CD14-positive monocyte (primary cell): ENCODE results near the gene S100A13. TPM values are rescaled to one million over a fixed set of nuclear protein-coding genes. Genes with fewer than 3 reads are reported as not detected.

Experiments
- DNase-seq, 3 donors: peaks; one replicate each; pipeline ENCODE4 v3.0.0-alpha.2; 2011 to 2022
- H2AFZ ChIP-seq: 2 replicates; pipeline ENCODE4 v1.6.0; 2012; ENCODE audit warnings: mild to moderate bottlenecking, low read depth, low read length, inconsistent platforms; ENCODE audit not compliant: insufficient read depth, poor library complexity, severe bottlenecking
- H3K27ac ChIP-seq, 2 donors: 1 replicate in 1 of 2; 2 replicates in 1 of 2; pipeline ENCODE4 v1.5.1; 2012 to 2013; ENCODE audit warnings: low read length in 2 of 2, control low read depth in 1 of 2, inconsistent platforms in 1 of 2, low read depth in 1 of 2, mild to moderate bottlenecking in 1 of 2
- H3K27me3 ChIP-seq, 2 donors: one replicate each; pipeline versions ENCODE4 v1.6.0 to v1.6.1; 2011 to 2013; ENCODE audit warnings: low read length in 2 of 2; ENCODE audit not compliant: control insufficient read depth in 2 of 2, insufficient read depth in 2 of 2
- H3K36me3 ChIP-seq, 2 donors: replicated peaks in 1 of 2; 1 replicate in 1 of 2; 2 replicates in 1 of 2; pipeline versions ENCODE4 v1.5.1 to v1.6.1; 2012 to 2013; ENCODE audit warnings: low read length in 2 of 2, control low read depth in 1 of 2, inconsistent platforms in 1 of 2, mild to moderate bottlenecking in 1 of 2; ENCODE audit not compliant: insufficient read depth in 2 of 2, control insufficient read depth in 1 of 2
- H3K4me1 ChIP-seq, 2 donors: 1 replicate in 1 of 2; 2 replicates in 1 of 2; pipeline versions ENCODE4 v1.5.1 to v1.6.1; 2012 to 2013; ENCODE audit warnings: low read length in 2 of 2, control low read depth in 1 of 2, inconsistent platforms in 1 of 2, mild to moderate bottlenecking in 1 of 2, moderate library complexity in 1 of 2; ENCODE audit not compliant: insufficient read depth in 2 of 2, control insufficient read depth in 1 of 2
- H3K4me2 ChIP-seq: replicated peaks from 2 replicates; pipeline ENCODE3; 2012; ENCODE audit warnings: low read length, moderate library complexity, mild to moderate bottlenecking; ENCODE audit not compliant: poor library complexity, severe bottlenecking; ENCODE audit errors: extremely low read depth
- H3K4me3 ChIP-seq, 3 experiments: fragments of 200-600 bp in 1 of 3; sonication (generic) in 1 of 3; replicated peaks in 1 of 3; 1 replicate in 2 of 3; 2 replicates in 1 of 3; pipeline ENCODE4 v1.5.1; 2011 to 2013; ENCODE audit warnings: low read length in 3 of 3, mild to moderate bottlenecking in 3 of 3, control low read depth in 2 of 3, low read depth in 2 of 3, inconsistent platforms in 1 of 3, moderate library complexity in 1 of 3
- H3K79me2 ChIP-seq: 2 replicates; pipeline ENCODE4 v1.6.0; 2012; ENCODE audit warnings: mild to moderate bottlenecking, control low read depth, inconsistent platforms, low read length, moderate library complexity; ENCODE audit not compliant: insufficient read depth
- H3K9ac ChIP-seq: 2 replicates; pipeline ENCODE4 v1.6.0; 2017; ENCODE audit warnings: low read length, mild to moderate bottlenecking; ENCODE audit not compliant: insufficient read depth, poor library complexity, severe bottlenecking
- H3K9me3 ChIP-seq, 2 donors: replicated peaks in 1 of 2; 1 replicate in 1 of 2; 2 replicates in 1 of 2; pipeline versions ENCODE4 v1.5.1 to v1.6.1; 2012 to 2013; ENCODE audit warnings: low read length in 2 of 2, control low read depth in 1 of 2; ENCODE audit not compliant: control insufficient read depth in 1 of 2, insufficient read depth in 1 of 2
- H4K20me1 ChIP-seq: 2 replicates; pipeline ENCODE4 v1.6.0; 2012; ENCODE audit warnings: mild to moderate bottlenecking, low read length, control low read depth, moderate library complexity; ENCODE audit not compliant: insufficient read depth
- H3K27ac Mint-ChIP-seq, 7 donors: one replicate each; pipeline ENCODE4 v1.8.0; 2020; ENCODE audit warnings: mild to moderate bottlenecking in 7 of 7, mixed read lengths in 7 of 7, moderate library complexity in 6 of 7, inconsistent platforms in 2 of 7
- H3K27me3 Mint-ChIP-seq, 3 donors: one replicate each; pipeline ENCODE4 v1.8.0; 2021 to 2022; ENCODE audit warnings: low read depth in 3 of 3, mild to moderate bottlenecking in 3 of 3, mixed read lengths in 3 of 3, moderate library complexity in 3 of 3, inconsistent platforms in 1 of 3
- H3K36me3 Mint-ChIP-seq, 2 donors: one replicate each; pipeline ENCODE4 v1.8.0; 2020; ENCODE audit warnings: mixed read lengths in 2 of 2, inconsistent platforms in 1 of 2, mild to moderate bottlenecking in 1 of 2
- H3K4me1 Mint-ChIP-seq: one replicate; pipeline ENCODE4 v1.8.0; 2020; ENCODE audit warnings: mild to moderate bottlenecking, mixed read lengths
- H3K4me3 Mint-ChIP-seq, 2 donors: one replicate each; pipeline ENCODE4 v1.8.0; 2020; ENCODE audit warnings: mild to moderate bottlenecking in 2 of 2, mixed read lengths in 2 of 2, moderate library complexity in 1 of 2
- H3K9me3 Mint-ChIP-seq, 7 donors: one replicate each; pipeline ENCODE4 v1.8.0; 2020 to 2022; ENCODE audit warnings: mixed read lengths in 7 of 7, mild to moderate bottlenecking in 6 of 7, moderate library complexity in 6 of 7, inconsistent platforms in 2 of 7
- whole genome bisulfite sequencing: methylation state at CpG from one replicate; pipeline ENCODE4 v1.1.5; 2013; ENCODE audit warnings: missing lambda C conversion rate; ENCODE audit not compliant: insufficient coverage; 5-methylcytosine and 5-hydroxymethylcytosine counted together
- intact Hi-C, 2 donors: fragments of 100-400 bp; cut with micrococcal nuclease; formaldehyde crosslinking; loops; one replicate each; pipeline versions ENCODE4 v1.15.0 to v1.15.1; 2023
- polyA plus RNA-seq, 3 donors: library from polyadenylated mRNA; depleted of rRNA in 1 of 3; unstranded in 2 of 3; stranded (reverse) in 1 of 3; fragments of 300-500 nt in 2 of 3; fragments of >200 nt in 1 of 3; fragmentation: Illumina TruSeq in 2 of 3; gene quantifications; 1 replicate in 2 of 3; 2 replicates in 1 of 3; pipeline ENCODE4 v1.2.3, GENCODE V29; 2012 to 2021
- TF ChIP-seq, protein P1 (sequence below): fragments of 200-600 bp; IDR thresholded peaks from one replicate; pipeline ENCODE4 v1.8.0; 2022; ENCODE audit warnings: antibody characterized with exemption, mild to moderate bottlenecking

The S100A13 gene
- polyA plus RNA-seq, 3 donors, result 2.5 to 13.9 (median 2.6) TPM

DNA sequence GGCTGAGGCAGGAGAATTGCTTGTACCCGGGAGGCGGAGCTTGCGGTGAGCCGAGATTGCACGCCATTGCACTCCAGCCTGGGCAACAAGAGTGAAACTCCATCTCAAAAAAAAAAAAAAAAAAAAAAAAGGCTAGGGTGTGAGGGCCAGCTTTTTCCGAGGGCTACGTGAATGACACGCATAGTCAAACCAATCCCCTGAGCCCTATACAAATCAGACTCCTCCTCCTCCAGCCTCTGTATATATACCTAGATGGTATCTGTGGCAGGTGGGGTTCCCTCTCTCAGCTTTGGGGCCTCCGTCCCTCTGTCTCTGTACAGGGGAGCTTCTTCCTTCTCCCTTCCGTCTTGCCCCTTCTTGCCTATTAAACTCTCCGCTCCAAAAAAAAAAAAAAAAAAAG, 21.1 kb downstream of the S100A13 start:
- Histone ChIP-seq H3K9ac (no peak overlapping the region), H2AFZ (no peak overlapping the region), H3K36me3 (no peaks in the 10 kb centered on the region), H3K4me1 (peaks cover 26 to 35% of the 10 kb centered on the region in 2 donors), H3K27ac (no peak overlapping the region), H3K9me3 (no peaks in the 10 kb centered on the region), H3K27me3 (no peaks in the 10 kb centered on the region), H3K4me3 (no peak overlapping the region), H4K20me1 (no peaks in the 10 kb centered on the region), H3K79me2 (no peaks in the 10 kb centered on the region), H3K4me2 (no peak overlapping the region)
- TF ChIP-seq, protein P1, sequence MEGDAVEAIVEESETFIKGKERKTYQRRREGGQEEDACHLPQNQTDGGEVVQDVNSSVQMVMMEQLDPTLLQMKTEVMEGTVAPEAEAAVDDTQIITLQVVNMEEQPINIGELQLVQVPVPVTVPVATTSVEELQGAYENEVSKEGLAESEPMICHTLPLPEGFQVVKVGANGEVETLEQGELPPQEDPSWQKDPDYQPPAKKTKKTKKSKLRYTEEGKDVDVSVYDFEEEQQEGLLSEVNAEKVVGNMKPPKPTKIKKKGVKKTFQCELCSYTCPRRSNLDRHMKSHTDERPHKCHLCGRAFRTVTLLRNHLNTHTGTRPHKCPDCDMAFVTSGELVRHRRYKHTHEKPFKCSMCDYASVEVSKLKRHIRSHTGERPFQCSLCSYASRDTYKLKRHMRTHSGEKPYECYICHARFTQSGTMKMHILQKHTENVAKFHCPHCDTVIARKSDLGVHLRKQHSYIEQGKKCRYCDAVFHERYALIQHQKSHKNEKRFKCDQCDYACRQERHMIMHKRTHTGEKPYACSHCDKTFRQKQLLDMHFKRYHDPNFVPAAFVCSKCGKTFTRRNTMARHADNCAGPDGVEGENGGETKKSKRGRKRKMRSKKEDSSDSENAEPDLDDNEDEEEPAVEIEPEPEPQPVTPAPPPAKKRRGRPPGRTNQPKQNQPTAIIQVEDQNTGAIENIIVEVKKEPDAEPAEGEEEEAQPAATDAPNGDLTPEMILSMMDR, result no peak
- intact Hi-C loops, result no loop called here
- Mint-ChIP-seq H3K27ac (peak overlapping the region in 1 of 7 donors; percentile 46), H3K36me3 (no peaks in the 10 kb centered on the region), H3K9me3 (peaks cover 0 to 6% (median 0%) of the 10 kb centered on the region in 7 donors), H3K27me3 (peaks cover 2 to 4% (median 3%) of the 10 kb centered on the region in 3 donors), H3K4me1 (peaks cover 41% of the 10 kb centered on the region), H3K4me3 (no peak overlapping the region)
- DNase-seq, result no peak
- WGBS, result no CpG with 5 or more reads among the region's 11 CpGs

DNA sequence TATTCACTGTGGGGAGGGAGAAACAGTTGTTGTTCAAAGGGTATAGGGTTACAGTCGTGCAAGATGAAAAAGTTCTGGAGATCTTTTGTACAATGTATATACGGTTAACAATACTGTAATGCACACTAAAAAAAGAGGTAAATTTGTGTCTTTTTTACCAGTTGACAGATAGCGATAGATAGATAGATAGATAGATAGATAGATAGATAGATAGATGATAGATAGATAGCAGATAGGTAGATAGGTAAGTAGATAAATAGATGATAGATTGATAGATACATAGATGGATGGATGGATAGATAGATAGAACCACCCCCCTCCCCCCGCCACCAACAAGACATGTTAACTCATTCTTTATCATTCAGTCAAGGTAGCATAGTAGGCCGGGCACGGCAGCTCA, 24.6 kb downstream of the S100A13 start:
- Mint-ChIP-seq H3K9me3 (peaks cover 0 to 4% (median 0%) of the 10 kb centered on the region in 7 donors), H3K27me3 (peaks cover 1 to 3% (median 2%) of the 10 kb centered on the region in 3 donors), H3K4me3 (no peak overlapping the region), H3K36me3 (no peaks in the 10 kb centered on the region), H3K27ac (no peak overlapping the region), H3K4me1 (peaks cover 43% of the 10 kb centered on the region)
- Histone ChIP-seq H3K4me2 (no peak overlapping the region), H3K36me3 (no peaks in the 10 kb centered on the region), H4K20me1 (no peaks in the 10 kb centered on the region), H3K79me2 (no peaks in the 10 kb centered on the region), H3K9me3 (no peaks in the 10 kb centered on the region), H3K9ac (no peak overlapping the region), H2AFZ (no peak overlapping the region), H3K27ac (no peak overlapping the region), H3K4me1 (peaks cover 26 to 39% of the 10 kb centered on the region in 2 donors), H3K27me3 (no peaks in the 10 kb centered on the region), H3K4me3 (no peak overlapping the region)
- TF ChIP-seq, protein P1, result no peak
- intact Hi-C loops, result no loop called here
- whole genome bisulfite sequencing, result 100% methylated on average over 1 of the region's 6 CpGs
- no peak for DNase-seq
